Keratinocyte (primary cell): ENCODE measurements around the gene MROH2A. TPM values are rescaled to one million over a fixed set of nuclear protein-coding genes. Genes with fewer than 3 reads are reported as not detected.
"Not testable (repeated sequence)": the region's sequence is repeated elsewhere in the genome, so short reads cannot be mapped to it uniquely, and the experiment has no call there.

Experiments
- DNase-seq: peaks from one replicate; pipeline ENCODE4 v3.0.0-alpha.2; 2011; ENCODE audit warnings: low read depth, missing footprints, low spot score
- FAIRE-seq: peaks from 2 replicates; lab custom pipeline; 2011; peaks lifted over from hg19 to GRCh38; lab: Jason Lieb, UNC
- H2AFZ ChIP-seq: 2 replicates; pipeline ENCODE4 v1.6.0; 2012; ENCODE audit warnings: low read length, control low read depth, inconsistent platforms; ENCODE audit not compliant: control insufficient read depth
- H3K27ac ChIP-seq: 2 replicates; pipeline ENCODE4 v1.5.1; 2011; ENCODE audit warnings: low read length; ENCODE audit not compliant: control insufficient read depth, insufficient read depth
- H3K27me3 ChIP-seq: 3 replicates; pipeline ENCODE4 v1.6.0; 2011; ENCODE audit warnings: low read length; ENCODE audit not compliant: control insufficient read depth, insufficient read depth; ENCODE audit errors: extremely low read depth
- H3K36me3 ChIP-seq, 2 experiments: 2 replicates in 1 of 2; 3 replicates in 1 of 2; pipeline ENCODE4 v1.5.1; 2011; ENCODE audit warnings: low read length in 2 of 2, mild to moderate bottlenecking in 1 of 2; ENCODE audit not compliant: control insufficient read depth in 2 of 2, insufficient read depth in 2 of 2; ENCODE audit errors: extremely low read depth in 1 of 2
- H3K4me1 ChIP-seq: 3 replicates; pipeline ENCODE4 v1.5.1; 2011; ENCODE audit warnings: low read length; ENCODE audit not compliant: control insufficient read depth, insufficient read depth; ENCODE audit errors: extremely low read depth
- H3K4me2 ChIP-seq: 3 replicates; pipeline ENCODE4 v1.6.0; 2011; ENCODE audit warnings: low read depth, low read length; ENCODE audit not compliant: control insufficient read depth, insufficient read depth; ENCODE audit errors: extremely low read depth
- H3K4me3 ChIP-seq, 3 experiments: fragments of 200-600 bp in 1 of 3; sonication (generic) in 1 of 3; 2 replicates in 2 of 3; 3 replicates in 1 of 3; pipeline ENCODE4 v1.5.1; 2011 to 2016; ENCODE audit warnings: low read length in 3 of 3, mild to moderate bottlenecking in 3 of 3, control low read depth in 2 of 3, inconsistent platforms in 1 of 3, low read depth in 1 of 3, mixed read lengths in 1 of 3, mixed run types in 1 of 3, moderate library complexity in 1 of 3; ENCODE audit not compliant: control insufficient read depth in 2 of 3, insufficient read depth in 2 of 3; ENCODE audit errors: extremely low read depth in 1 of 3
- H3K79me2 ChIP-seq: 2 replicates; pipeline ENCODE4 v1.6.0; 2012; ENCODE audit warnings: low read length; ENCODE audit not compliant: control insufficient read depth, insufficient read depth
- H3K9ac ChIP-seq: 3 replicates; pipeline ENCODE4 v1.6.0; 2011; ENCODE audit warnings: low read length; ENCODE audit not compliant: control insufficient read depth, insufficient read depth; ENCODE audit errors: extremely low read depth
- H3K9me1 ChIP-seq: 3 replicates; pipeline ENCODE4 v1.6.0; 2011; ENCODE audit warnings: low read length; ENCODE audit not compliant: control insufficient read depth, insufficient read depth; ENCODE audit errors: extremely low read depth
- H3K9me3 ChIP-seq: 2 replicates; pipeline ENCODE4 v1.5.1; 2012; ENCODE audit warnings: low read depth, low read length; ENCODE audit not compliant: control insufficient read depth
- H4K20me1 ChIP-seq: 3 replicates; pipeline ENCODE4 v1.6.0; 2011; ENCODE audit warnings: low read length; ENCODE audit not compliant: control insufficient read depth, insufficient read depth; ENCODE audit errors: extremely low read depth
- EZH2 ChIP-seq: IDR thresholded peaks from one replicate; pipeline ENCODE4 v1.6.1; 2012; ENCODE audit warnings: inconsistent platforms, mild to moderate bottlenecking, low read length, moderate library complexity
- dilution Hi-C: fragments of 300-500 bp; cut with MboI; formaldehyde crosslinking; loops from one replicate; pipeline ENCODE4 v1.7.0; 2020; ENCODE audit warnings: low sequenced_read_pairs; ENCODE audit not compliant: extremely low pct_ligation_motif_present
- polyA plus RNA-seq, 5 experiments: library from polyadenylated mRNA; depleted of rRNA in 3 of 5; stranded (reverse) in 3 of 5; stranded (forward) in 1 of 5; unstranded in 1 of 5; fragments of >200 nt; gene quantifications; 1 replicate in 1 of 5; 2 replicates in 3 of 5; 3 replicates in 1 of 5; pipeline versions ENCODE4 v1.2.1 to v1.2.3, GENCODE V29; 2011 to 2012; ENCODE audit warnings: missing spikeins in 2 of 5, low read depth in 1 of 5, low replicate concordance in 1 of 5
- TF ChIP-seq, protein P1 (sequence below), 3 experiments: IDR thresholded peaks in 1 of 3; conservative IDR thresholded peaks in 1 of 3; optimal IDR thresholded peaks in 1 of 3; 2 replicates in 2 of 3; 3 replicates in 1 of 3; pipeline versions ENCODE3 to v1.5.1; 2011; ENCODE audit warnings: low read length in 3 of 3, mild to moderate bottlenecking in 3 of 3, moderate library complexity in 2 of 3, control low read depth in 1 of 3, inconsistent platforms in 1 of 3; ENCODE audit not compliant: insufficient read depth in 2 of 3; ENCODE audit errors: extremely low read depth in 1 of 3

MROH2A gene
- polyA plus RNA-seq, 1 donor (not counting 4 experiments of a cell fraction or from before 2014, with no cell fraction given), result 0.33 TPM

DNA sequence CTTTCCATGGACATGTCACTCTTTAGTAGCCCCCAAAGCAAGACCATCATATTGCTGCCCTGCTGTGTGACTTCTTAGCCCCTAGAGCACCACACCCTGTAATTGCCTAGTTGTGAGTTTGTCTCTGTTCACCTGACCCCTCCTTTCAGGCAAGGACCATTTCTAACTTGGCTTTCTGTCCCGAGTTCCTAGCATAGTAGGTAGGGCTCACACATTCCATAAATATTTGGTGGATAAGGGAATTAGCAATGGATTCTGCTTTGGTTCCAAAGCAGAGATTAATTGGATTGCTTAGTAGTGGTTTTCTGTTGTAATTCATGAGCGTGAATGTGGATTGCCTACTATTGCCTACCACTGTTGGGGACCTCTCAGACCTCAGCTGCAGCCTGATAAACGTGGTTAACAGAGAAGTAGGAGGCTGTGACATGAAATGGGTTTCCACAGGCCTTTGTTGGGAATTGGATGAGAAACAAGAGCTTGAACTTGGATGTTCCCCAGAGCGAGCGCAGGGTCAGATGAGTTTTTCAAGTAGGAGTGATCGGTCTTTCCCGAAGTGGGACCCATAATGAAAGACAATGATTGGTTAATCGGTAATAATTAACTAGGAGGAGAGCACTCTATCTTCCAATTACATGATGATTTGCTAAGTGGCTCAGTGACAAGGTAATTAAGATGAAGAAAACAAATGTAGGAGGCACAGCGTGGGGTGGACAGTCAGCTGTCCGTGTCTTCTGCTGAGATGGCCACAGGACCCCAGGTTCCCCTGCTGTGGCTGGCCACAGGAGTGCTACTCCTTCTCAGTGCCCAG, 31.5 kb upstream of the MROH2A start:
- TF ChIP-seq, protein P1, sequence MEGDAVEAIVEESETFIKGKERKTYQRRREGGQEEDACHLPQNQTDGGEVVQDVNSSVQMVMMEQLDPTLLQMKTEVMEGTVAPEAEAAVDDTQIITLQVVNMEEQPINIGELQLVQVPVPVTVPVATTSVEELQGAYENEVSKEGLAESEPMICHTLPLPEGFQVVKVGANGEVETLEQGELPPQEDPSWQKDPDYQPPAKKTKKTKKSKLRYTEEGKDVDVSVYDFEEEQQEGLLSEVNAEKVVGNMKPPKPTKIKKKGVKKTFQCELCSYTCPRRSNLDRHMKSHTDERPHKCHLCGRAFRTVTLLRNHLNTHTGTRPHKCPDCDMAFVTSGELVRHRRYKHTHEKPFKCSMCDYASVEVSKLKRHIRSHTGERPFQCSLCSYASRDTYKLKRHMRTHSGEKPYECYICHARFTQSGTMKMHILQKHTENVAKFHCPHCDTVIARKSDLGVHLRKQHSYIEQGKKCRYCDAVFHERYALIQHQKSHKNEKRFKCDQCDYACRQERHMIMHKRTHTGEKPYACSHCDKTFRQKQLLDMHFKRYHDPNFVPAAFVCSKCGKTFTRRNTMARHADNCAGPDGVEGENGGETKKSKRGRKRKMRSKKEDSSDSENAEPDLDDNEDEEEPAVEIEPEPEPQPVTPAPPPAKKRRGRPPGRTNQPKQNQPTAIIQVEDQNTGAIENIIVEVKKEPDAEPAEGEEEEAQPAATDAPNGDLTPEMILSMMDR (optimal IDR thresholded peaks at IDR 0.05 in 1 of 3, IDR thresholded peaks at IDR 0.05 in 1 of 3, conservative IDR thresholded peaks at IDR 0.05 in 1 of 3; ENCODE audit: extremely low read depth in 1 of 3, insufficient read depth in 2 of 3, low read length in 3 of 3), result no peak
- TF ChIP-seq EZH2, result no peak
- no peak overlapping the region for H2AFZ ChIP-seq
- H3K27me3 ChIP-seq, result no peaks in the 10 kb centered on the region
- H3K9ac ChIP-seq, result no peak overlapping the region
- H3K9me1 ChIP-seq, result no peaks in the 10 kb centered on the region
- dilution Hi-C loops, result no loop called here
- H3K4me3 ChIP-seq, result no peak overlapping the region
- H3K9me3 ChIP-seq, result no peaks in the 10 kb centered on the region
- H3K4me2 ChIP-seq, result no peak overlapping the region
- H3K36me3 ChIP-seq, result peaks cover 1 to 3% of the 10 kb centered on the region in 2 experiments
- no peak for DNase-seq
- no peaks in the 10 kb centered on the region for H3K4me1 ChIP-seq
- peaks cover 9% of the 10 kb centered on the region for H3K79me2 ChIP-seq
- peak; percentile 13 for FAIRE-seq
- H4K20me1 ChIP-seq, result no peaks in the 10 kb centered on the region
- no peak overlapping the region for H3K27ac ChIP-seq

DNA sequence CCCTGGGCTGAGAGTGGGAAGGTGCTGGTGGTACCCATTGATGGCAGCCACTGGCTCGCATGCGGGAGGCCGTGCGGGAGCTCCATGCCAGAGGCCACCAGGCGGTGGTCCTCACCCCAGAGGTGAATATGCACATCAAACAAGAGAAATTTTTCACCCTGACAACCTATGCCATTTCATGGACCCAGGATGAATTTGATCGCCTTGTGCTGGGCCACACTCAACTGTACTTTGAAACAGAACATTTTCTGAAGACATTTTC, 30.9 kb upstream of the MROH2A start:
- Histone ChIP-seq H3K27me3 (no peaks in the 10 kb centered on the region), H3K4me1 (no peaks in the 10 kb centered on the region), H2AFZ (no peak overlapping the region), H3K9me3 (no peaks in the 10 kb centered on the region), H3K27ac (no peak overlapping the region), H3K4me2 (no peak overlapping the region), H3K9ac (no peak overlapping the region), H3K79me2 (peaks cover 9% of the 10 kb centered on the region), H3K36me3 (peaks cover 1 to 3% of the 10 kb centered on the region in 2 experiments), H4K20me1 (no peaks in the 10 kb centered on the region), H3K9me1 (no peaks in the 10 kb centered on the region), H3K4me3 (no peak overlapping the region)
- dilution Hi-C loops, result no loop called here
- DNase-seq, result no peak
- peak; percentile 26 for FAIRE-seq
- TF ChIP-seq, protein P1 (optimal IDR thresholded peaks at IDR 0.05 in 1 of 3, IDR thresholded peaks at IDR 0.05 in 1 of 3, conservative IDR thresholded peaks at IDR 0.05 in 1 of 3; ENCODE audit: extremely low read depth in 1 of 3, insufficient read depth in 2 of 3, low read length in 3 of 3), result no peak
- TF ChIP-seq EZH2, result no peak

DNA sequence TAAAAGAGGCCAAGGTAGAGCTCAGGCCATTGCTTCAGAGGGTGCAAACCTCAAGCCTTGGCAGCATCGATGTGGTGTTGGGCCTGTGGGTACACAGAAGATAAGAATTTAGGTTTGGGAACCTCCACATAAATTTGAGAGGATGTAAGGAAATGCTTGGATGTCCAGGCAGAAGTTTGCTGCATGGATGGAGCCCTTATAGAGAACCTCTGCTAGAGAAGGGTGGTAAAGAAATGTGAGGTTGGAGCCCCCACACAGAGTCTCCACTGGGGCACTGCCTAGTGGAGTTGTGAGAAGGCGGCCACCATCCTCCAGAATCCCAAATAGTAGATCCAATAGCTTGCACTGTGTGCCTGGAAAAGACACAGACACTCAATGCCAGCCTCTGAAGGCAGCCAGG, 27.4 kb upstream of the MROH2A start:
- H3K4me1 ChIP-seq, H3K9me3 ChIP-seq, H3K9me1 ChIP-seq, H3K27me3 ChIP-seq, H3K4me2 ChIP-seq, H3K27ac ChIP-seq, H3K4me3 ChIP-seq, H4K20me1 ChIP-seq, DNase-seq, dilution Hi-C loops, H3K9ac ChIP-seq, H2AFZ ChIP-seq, H3K79me2 ChIP-seq, FAIRE-seq: not testable (repeated sequence)
- peaks cover 4 to 11% of the 10 kb centered on the region in 2 experiments for H3K36me3 ChIP-seq
